Measurements from ENCODE around the gene CLPSL1.

- TF ChIP-seq CTCF (IDR thresholded peaks at IDR 0.05) (no peak), POLR2AphosphoS5 (IDR thresholded peaks at IDR 0.05) (no peak), POLR2A (IDR thresholded peaks at IDR 0.05) (no peak), EP300 (IDR thresholded peaks at IDR 0.05) (no peak)
Measured at GRCh38 chr6:35755278-35755924, 25.4 kb upstream of the CLPSL1 start.
